Right atrium auricular region (tissue), 2 donors: ENCODE measurements around the gene SLX4IP. TPM values are rescaled to one million over a fixed set of nuclear protein-coding genes. Genes with fewer than 3 reads are reported as not detected.

Experiments used
- DNase-seq: peaks from one replicate; pipeline ENCODE4 v3.0.0-alpha.2; 2019; ENCODE audit warnings: low spot score
- H3K27ac ChIP-seq, 2 donors: fragments of 200-600 bp; sonication (generic); 1 replicate in 1 of 2; 2 replicates in 1 of 2; pipeline ENCODE4 v1.5.1; 2016 to 2019
- H3K27me3 ChIP-seq, 2 donors: fragments of 200-600 bp; sonication (generic); one replicate each; pipeline versions ENCODE4 v1.5.1 to v1.6.0; 2017 to 2019
- H3K36me3 ChIP-seq: fragments of 200-600 bp; sonication (generic); one replicate; pipeline ENCODE4 v1.5.1; 2016
- H3K4me1 ChIP-seq, 2 donors: fragments of 200-600 bp; sonication (generic); one replicate each; pipeline versions ENCODE4 v1.5.1 to v1.6.0; 2017 to 2019
- H3K4me3 ChIP-seq, 2 donors: fragments of 200-600 bp; sonication (generic); 1 replicate in 1 of 2; 2 replicates in 1 of 2; pipeline ENCODE4 v1.5.1; 2017 to 2019; ENCODE audit warnings: mild to moderate bottlenecking in 1 of 2, moderate library complexity in 1 of 2
- H3K9me3 ChIP-seq, 2 donors: fragments of 200-600 bp; sonication (generic); one replicate each; pipeline ENCODE4 v1.5.1; 2019
- CTCF ChIP-seq, 2 donors: fragments of 200-600 bp; sonication (generic); IDR thresholded peaks; one replicate each; pipeline ENCODE4 v1.5.1; 2019; ENCODE audit warnings: antibody characterized with exemption in 2 of 2
- total RNA-seq, 2 donors: library from RNA; depleted of rRNA; stranded (reverse); fragments of >200 nt; gene quantifications; one replicate each; pipeline ENCODE4 v1.1.0, GENCODE V29; 2016

Gene SLX4IP
- total RNA-seq, 2 donors from 2014 or later, result 1.1 to 2.0 TPM

GRCh38 chr20:10671221-10671918 is 236.3 kb downstream of the SLX4IP start:
- no peaks in the 10 kb centered on the region for H3K27me3 ChIP-seq
- H3K27ac ChIP-seq, result peak overlapping the region; percentile 98
- H3K9me3 ChIP-seq, result no peaks in the 10 kb centered on the region
- peak in 1 of 2 donors; percentile 73 for TF ChIP-seq CTCF (IDR thresholded peaks at IDR 0.05)
- peaks cover 13% of the 10 kb centered on the region for H3K36me3 ChIP-seq
- H3K4me3 ChIP-seq, result peak overlapping the region; percentile 87 to 94
- peak; percentile 91 for DNase-seq
- H3K4me1 ChIP-seq, result peaks cover 0 to 61% of the 10 kb centered on the region in 2 donors

GRCh38 chr20:10671919-10672623 is 237.0 kb downstream of the SLX4IP start:
- peak overlapping the region; percentile 98 for H3K27ac ChIP-seq
- peak overlapping the region; percentile 87 to 94 for H3K4me3 ChIP-seq
- no peaks in the 10 kb centered on the region for H3K9me3 ChIP-seq
- peak; percentile 83 for DNase-seq
- peaks cover 13% of the 10 kb centered on the region for H3K36me3 ChIP-seq
- H3K27me3 ChIP-seq, result no peaks in the 10 kb centered on the region
- TF ChIP-seq CTCF (IDR thresholded peaks at IDR 0.05), result no peak
- peaks cover 0 to 54% of the 10 kb centered on the region in 2 donors for H3K4me1 ChIP-seq

- peak overlapping the region; percentile 87 to 94 for H3K4me3 ChIP-seq
- H3K36me3 ChIP-seq, result peaks cover 7% of the 10 kb centered on the region
- peaks cover 0 to 48% of the 10 kb centered on the region in 2 donors for H3K4me1 ChIP-seq
- H3K9me3 ChIP-seq, result no peaks in the 10 kb centered on the region
- no peak for TF ChIP-seq CTCF (IDR thresholded peaks at IDR 0.05)
- no peaks in the 10 kb centered on the region for H3K27me3 ChIP-seq
- peak overlapping the region; percentile 98 for H3K27ac ChIP-seq
- DNase-seq, result peak; percentile 74
Measured at GRCh38 chr20:10672624-10673127, 237.6 kb downstream of the SLX4IP start.

- Histone ChIP-seq H3K27me3 (no peaks in the 10 kb centered on the region), H3K4me1 (peaks cover 0 to 42% of the 10 kb centered on the region in 2 donors), H3K27ac (peak overlapping the region; percentile 98), H3K36me3 (peaks cover 1% of the 10 kb centered on the region), H3K4me3 (peak overlapping the region; percentile 87 to 94), H3K9me3 (no peaks in the 10 kb centered on the region)
- no peak for DNase-seq
- TF ChIP-seq CTCF (IDR thresholded peaks at IDR 0.05), result no peak
Measured at GRCh38 chr20:10673176-10673841, 238.2 kb downstream of the SLX4IP start.

- Histone ChIP-seq H3K4me1 (peaks cover 0 to 35% of the 10 kb centered on the region in 2 donors), H3K36me3 (no peaks in the 10 kb centered on the region), H3K27ac (peak within 1 kb of the TSS; percentile 98), H3K27me3 (no peaks in the 10 kb centered on the region), H3K4me3 (peak within 1 kb of the TSS; percentile 87 to 94), H3K9me3 (no peaks in the 10 kb centered on the region)
- no peak for TF ChIP-seq CTCF (IDR thresholded peaks at IDR 0.05)
- DNase-seq, result peak; percentile 97
Measured at GRCh38 chr20:10673842-10674683, 239.0 kb downstream of the SLX4IP start, which contains the start of gene JAG1. JAG1 (minus strand) TSS chr20:10673999; CDS start chr20:10673530, 469 bp downstream.
